Endothelial cell of umbilical vein (primary cell): Measurements from ENCODE around the gene LRRC28. TPM values are rescaled to one million over a fixed set of nuclear protein-coding genes. Genes with fewer than 3 reads are reported as not detected.

ENCODE experiments used
- BruUV-seq: library from RNA; stranded (reverse); fragments of 400-500 nt; replicated peaks from 2 replicates; lab custom pipeline; 2021; lab: Mats Ljungman, UMichigan
- CTCF ChIA-PET: fragments of 300-600, 350-600 bp; sonication (Branson Sonifier 250); formaldehyde crosslinking; loops from one replicate; lab custom pipeline; 2021; ENCODE audit warnings: antibody characterized with exemption, inconsistent platforms; lab: Charles Lee
- POLR2A ChIA-PET: fragments of 300-600, 350-600 bp; sonication (Branson Sonifier 250); formaldehyde crosslinking; loops from one replicate; lab custom pipeline; 2021; ENCODE audit warnings: antibody characterized with exemption, inconsistent platforms; lab: Charles Lee
- DNase-seq: peaks from one replicate; pipeline ENCODE4 v3.0.0-alpha.2; 2011; ENCODE audit warnings: low read depth, low spot score
- FAIRE-seq: peaks from 2 replicates; lab custom pipeline; 2011; peaks lifted over from hg19 to GRCh38; lab: Jason Lieb, UNC
- H2AFZ ChIP-seq: 2 replicates; pipeline ENCODE4 v1.6.0; 2012; ENCODE audit warnings: low read depth, low read length, control low read depth, inconsistent platforms
- H3K27ac ChIP-seq: 2 replicates; pipeline ENCODE4 v1.5.1; 2011; ENCODE audit warnings: low read depth, mild to moderate bottlenecking, control low read depth, low read length, moderate library complexity; ENCODE audit not compliant: insufficient read depth
- H3K27me3 ChIP-seq, 2 experiments: 2 replicates each; pipeline versions ENCODE4 v1.6.0 to v1.6.1; 2011; ENCODE audit warnings: low read length in 2 of 2, mixed read lengths in 1 of 2; ENCODE audit not compliant: control insufficient read depth in 2 of 2, insufficient read depth in 2 of 2
- H3K36me3 ChIP-seq, 2 experiments: 2 replicates in 1 of 2; 3 replicates in 1 of 2; pipeline ENCODE4 v1.5.1; 2011; ENCODE audit warnings: low read length in 2 of 2, mild to moderate bottlenecking in 1 of 2, moderate library complexity in 1 of 2; ENCODE audit not compliant: control insufficient read depth in 2 of 2, insufficient read depth in 2 of 2; ENCODE audit errors: extremely low read depth in 1 of 2
- H3K4me1 ChIP-seq: 3 replicates; pipeline ENCODE4 v1.5.1; 2011; ENCODE audit warnings: mild to moderate bottlenecking, low read length; ENCODE audit not compliant: control insufficient read depth, insufficient read depth; ENCODE audit errors: extremely low read depth
- H3K4me2 ChIP-seq: 2 replicates; pipeline ENCODE4 v1.6.1; 2011; ENCODE audit warnings: low read length, control low read depth, mixed read lengths; ENCODE audit not compliant: insufficient read depth
- H3K4me3 ChIP-seq, 3 experiments: fragments of 200-600 bp in 1 of 3; sonication (generic), shearing (Covaris generic) in 1 of 3; replicated peaks in 1 of 3; 2 replicates each; pipeline ENCODE4 v1.5.1; 2011 to 2016; ENCODE audit warnings: control low read depth in 3 of 3, low read length in 3 of 3, mild to moderate bottlenecking in 2 of 3, inconsistent platforms in 1 of 3, low read depth in 1 of 3, moderate library complexity in 1 of 3; ENCODE audit not compliant: insufficient read depth in 1 of 3
- H3K79me2 ChIP-seq: 2 replicates; pipeline ENCODE4 v1.6.0; 2012; ENCODE audit warnings: low read length, inconsistent platforms; ENCODE audit not compliant: control insufficient read depth, insufficient read depth
- H3K9ac ChIP-seq: replicated peaks from 2 replicates; pipeline ENCODE3; 2011; ENCODE audit warnings: low read length, control low read depth; ENCODE audit not compliant: insufficient read depth; ENCODE audit errors: extremely low read depth
- H3K9me1 ChIP-seq: replicated peaks from 3 replicates; pipeline ENCODE4 v1.6.0; 2011; ENCODE audit warnings: mild to moderate bottlenecking, low read length; ENCODE audit not compliant: control insufficient read depth, insufficient read depth; ENCODE audit errors: extremely low read depth
- H3K9me3 ChIP-seq: replicated peaks from 2 replicates; pipeline ENCODE4 v1.5.1; 2012; ENCODE audit warnings: low read length, inconsistent platforms; ENCODE audit not compliant: control insufficient read depth, insufficient read depth
- H4K20me1 ChIP-seq: replicated peaks from 2 replicates; pipeline ENCODE3; 2011; ENCODE audit warnings: mild to moderate bottlenecking, low read length; ENCODE audit not compliant: control insufficient read depth, insufficient read depth; ENCODE audit errors: extremely low read depth
- EZH2 ChIP-seq: IDR thresholded peaks from 2 replicates; pipeline ENCODE4 v1.6.1; 2012; ENCODE audit warnings: borderline replicate concordance, low read depth, mild to moderate bottlenecking, moderate library complexity, low read length, inconsistent platforms; ENCODE audit not compliant: severe bottlenecking
- FOS ChIP-seq: IDR thresholded peaks from 2 replicates; pipeline ENCODE4 v1.6.1; 2011; ENCODE audit warnings: mild to moderate bottlenecking, low read length, moderate library complexity, borderline replicate concordance; ENCODE audit not compliant: insufficient read depth
- GATA2 ChIP-seq: IDR thresholded peaks from 2 replicates; pipeline ENCODE4 v1.7.0; 2011; ENCODE audit warnings: low read depth, mild to moderate bottlenecking, moderate library complexity, mixed read lengths, low read length; ENCODE audit not compliant: insufficient read length, insufficient read depth
- JUN ChIP-seq: IDR thresholded peaks from 2 replicates; pipeline ENCODE4 v1.6.1; 2011; ENCODE audit warnings: borderline replicate concordance, low read depth; ENCODE audit not compliant: insufficient read length, insufficient read depth
- MYC ChIP-seq: IDR thresholded peaks from one replicate; pipeline ENCODE4 v1.6.1; 2011; ENCODE audit warnings: mild to moderate bottlenecking, low read depth, low read length
- POLR2A ChIP-seq: IDR thresholded peaks from 2 replicates; pipeline ENCODE4 v1.6.1; 2012; ENCODE audit warnings: low read depth, mild to moderate bottlenecking, control low read depth, low read length
- POLR2AphosphoS5 ChIP-seq: IDR thresholded peaks from 2 replicates; pipeline ENCODE4 v1.6.1; 2012; ENCODE audit warnings: low read depth, mild to moderate bottlenecking, control low read depth, low read length, moderate library complexity; ENCODE audit not compliant: insufficient read depth
- dilution Hi-C: fragments of 300-500 bp; cut with MboI; formaldehyde crosslinking; loops from one replicate; pipeline ENCODE4 v1.15.0; 2019; ENCODE audit warnings: low sequenced_read_pairs; ENCODE audit not compliant: extremely low pct_ligation_motif_present
- intact Hi-C: fragments of 100-400 bp; cut with micrococcal nuclease; formaldehyde crosslinking; loops from one replicate; pipeline ENCODE4 v1.10.0; 2022
- polyA plus RNA-seq, 4 experiments: library from polyadenylated mRNA; depleted of rRNA in 3 of 4; stranded (reverse) in 3 of 4; unstranded in 1 of 4; fragments of >200 nt; gene quantifications; 2 replicates each; pipeline versions ENCODE4 v1.2.1 to v1.2.3, GENCODE V29; 2011 to 2012; ENCODE audit warnings: missing spikeins in 1 of 4
- total RNA-seq: library from RNA; stranded (reverse); gene quantifications from 2 replicates; pipeline ENCODE4 v1.2.3, GENCODE V29; 2021
- TF ChIP-seq, protein P1 (sequence below), 2 donors: IDR thresholded peaks; 1 replicate in 1 of 2; 2 replicates in 1 of 2; pipeline ENCODE4 v1.5.1; 2011; ENCODE audit warnings: low read length in 2 of 2, mild to moderate bottlenecking in 2 of 2, moderate library complexity in 2 of 2, control low read depth in 1 of 2, inconsistent platforms in 1 of 2, low read depth in 1 of 2; ENCODE audit not compliant: insufficient read depth in 1 of 2; ENCODE audit errors: extremely low read depth in 1 of 2

The LRRC28 gene
- total and polyA plus RNA-seq, 2 donors (not counting 3 experiments of a cell fraction or from before 2014, with no cell fraction given), result 19.6 to 26.7 TPM

DNA sequence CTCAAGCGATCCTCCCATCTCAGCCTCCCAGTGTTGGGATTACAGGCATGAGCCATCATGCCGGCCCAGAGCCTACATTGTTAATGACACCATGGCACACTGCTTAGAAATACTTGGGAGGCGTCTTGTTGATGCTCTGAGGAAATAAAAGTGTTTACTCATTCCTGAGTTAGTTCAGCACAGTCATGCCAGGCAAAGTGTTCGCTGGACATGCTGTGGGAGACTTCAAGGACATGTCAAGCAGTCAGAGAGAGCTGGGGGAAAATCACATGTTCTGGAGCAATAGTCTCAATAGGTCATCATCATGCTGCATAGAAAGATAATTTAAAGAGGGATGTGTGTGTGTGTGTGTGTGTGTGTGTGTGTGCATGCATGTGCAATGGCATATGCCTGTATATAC lies 39.4 kb upstream of the LRRC28 start:
- Histone ChIP-seq H3K36me3 (no peaks in the 10 kb centered on the region), H2AFZ (no peak overlapping the region), H3K9me3 (no peaks in the 10 kb centered on the region), H3K4me3 (no peak overlapping the region), H3K9ac (no peak overlapping the region), H3K27ac (no peak overlapping the region), H3K9me1 (no peaks in the 10 kb centered on the region), H3K4me1 (peaks cover 11% of the 10 kb centered on the region), H3K79me2 (no peaks in the 10 kb centered on the region), H3K4me2 (no peak overlapping the region), H3K27me3 (no peaks in the 10 kb centered on the region), H4K20me1 (no peaks in the 10 kb centered on the region)
- POLR2A ChIA-PET, result no interaction called here
- CTCF ChIA-PET, result interaction anchor here (5.5 to 8.9 kb wide), 2 partner anchors 107 to 111 kb away, joined by 27 to 226 read pairs; partner anchors contain the start of gene SYNM
- dilution Hi-C loops, result no loop called here
- intact Hi-C loops, result loop anchor here (2.0 to 10.0 kb wide), 3 partner anchors 45 to 693 kb away; no protein-coding TSS in a partner anchor
- DNase-seq (no peak), FAIRE-seq (no peak)
- no TSS peak for BruUV-seq
- no peak for TF ChIP-seq FOS
- TF ChIP-seq, protein P1, sequence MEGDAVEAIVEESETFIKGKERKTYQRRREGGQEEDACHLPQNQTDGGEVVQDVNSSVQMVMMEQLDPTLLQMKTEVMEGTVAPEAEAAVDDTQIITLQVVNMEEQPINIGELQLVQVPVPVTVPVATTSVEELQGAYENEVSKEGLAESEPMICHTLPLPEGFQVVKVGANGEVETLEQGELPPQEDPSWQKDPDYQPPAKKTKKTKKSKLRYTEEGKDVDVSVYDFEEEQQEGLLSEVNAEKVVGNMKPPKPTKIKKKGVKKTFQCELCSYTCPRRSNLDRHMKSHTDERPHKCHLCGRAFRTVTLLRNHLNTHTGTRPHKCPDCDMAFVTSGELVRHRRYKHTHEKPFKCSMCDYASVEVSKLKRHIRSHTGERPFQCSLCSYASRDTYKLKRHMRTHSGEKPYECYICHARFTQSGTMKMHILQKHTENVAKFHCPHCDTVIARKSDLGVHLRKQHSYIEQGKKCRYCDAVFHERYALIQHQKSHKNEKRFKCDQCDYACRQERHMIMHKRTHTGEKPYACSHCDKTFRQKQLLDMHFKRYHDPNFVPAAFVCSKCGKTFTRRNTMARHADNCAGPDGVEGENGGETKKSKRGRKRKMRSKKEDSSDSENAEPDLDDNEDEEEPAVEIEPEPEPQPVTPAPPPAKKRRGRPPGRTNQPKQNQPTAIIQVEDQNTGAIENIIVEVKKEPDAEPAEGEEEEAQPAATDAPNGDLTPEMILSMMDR (IDR thresholded peaks at IDR 0.05; ENCODE audit: extremely low read depth in 1 of 2, insufficient read depth in 1 of 2, low read depth in 1 of 2, low read length in 2 of 2), result no peak
- no peak for TF ChIP-seq GATA2
- TF ChIP-seq JUN, result no peak
- no peak for TF ChIP-seq POLR2A
- no peak for TF ChIP-seq MYC
- TF ChIP-seq POLR2AphosphoS5, result no peak
- no peak for TF ChIP-seq EZH2
